Endothelial cell of umbilical vein (primary cell): Measurements from ENCODE around the gene ANKDD1B.

Experiments
- CTCF ChIP-seq, 2 donors: IDR thresholded peaks; 1 replicate in 1 of 2; 2 replicates in 1 of 2; pipeline ENCODE4 v1.5.1; 2011; ENCODE audit warnings: low read length in 2 of 2, mild to moderate bottlenecking in 2 of 2, moderate library complexity in 2 of 2, control low read depth in 1 of 2, inconsistent platforms in 1 of 2, low read depth in 1 of 2; ENCODE audit not compliant: insufficient read depth in 1 of 2; ENCODE audit errors: extremely low read depth in 1 of 2
- EZH2 ChIP-seq: IDR thresholded peaks from 2 replicates; pipeline ENCODE4 v1.6.1; 2012; ENCODE audit warnings: borderline replicate concordance, low read depth, mild to moderate bottlenecking, moderate library complexity, low read length, inconsistent platforms; ENCODE audit not compliant: severe bottlenecking
- FOS ChIP-seq: IDR thresholded peaks from 2 replicates; pipeline ENCODE4 v1.6.1; 2011; ENCODE audit warnings: mild to moderate bottlenecking, low read length, moderate library complexity, borderline replicate concordance; ENCODE audit not compliant: insufficient read depth
- GATA2 ChIP-seq: IDR thresholded peaks from 2 replicates; pipeline ENCODE4 v1.7.0; 2011; ENCODE audit warnings: low read depth, mild to moderate bottlenecking, moderate library complexity, mixed read lengths, low read length; ENCODE audit not compliant: insufficient read length, insufficient read depth
- JUN ChIP-seq: IDR thresholded peaks from 2 replicates; pipeline ENCODE4 v1.6.1; 2011; ENCODE audit warnings: borderline replicate concordance, low read depth; ENCODE audit not compliant: insufficient read length, insufficient read depth
- MAX ChIP-seq: IDR thresholded peaks from 2 replicates; pipeline ENCODE4 v1.6.1; 2011; ENCODE audit not compliant: insufficient read depth, insufficient read length
- MYC ChIP-seq: IDR thresholded peaks from one replicate; pipeline ENCODE4 v1.6.1; 2011; ENCODE audit warnings: mild to moderate bottlenecking, low read depth, low read length
- POLR2A ChIP-seq: IDR thresholded peaks from 2 replicates; pipeline ENCODE4 v1.6.1; 2012; ENCODE audit warnings: low read depth, mild to moderate bottlenecking, control low read depth, low read length
- POLR2AphosphoS5 ChIP-seq: IDR thresholded peaks from 2 replicates; pipeline ENCODE4 v1.6.1; 2012; ENCODE audit warnings: low read depth, mild to moderate bottlenecking, control low read depth, low read length, moderate library complexity; ENCODE audit not compliant: insufficient read depth

- TF ChIP-seq CTCF (IDR thresholded peaks at IDR 0.05; ENCODE audit: extremely low read depth in 1 of 2, insufficient read depth in 1 of 2, low read depth in 1 of 2, low read length in 2 of 2) (no peak), MAX (no peak), POLR2A (no peak), JUN (no peak), MYC (no peak), EZH2 (no peak), POLR2AphosphoS5 (no peak), GATA2 (no peak), FOS (no peak)
These were observed 64.5 kb downstream of the ANKDD1B start for GRCh38 chr5:75675783-75676182.
